ENCODE data around the gene KCNG2. TPM values are rescaled to one million over a fixed set of nuclear protein-coding genes. Genes with fewer than 3 reads are reported as not detected.

KCNG2 gene
- polyA plus RNA-seq, 1 experiment: 0.38 TPM

DNA sequence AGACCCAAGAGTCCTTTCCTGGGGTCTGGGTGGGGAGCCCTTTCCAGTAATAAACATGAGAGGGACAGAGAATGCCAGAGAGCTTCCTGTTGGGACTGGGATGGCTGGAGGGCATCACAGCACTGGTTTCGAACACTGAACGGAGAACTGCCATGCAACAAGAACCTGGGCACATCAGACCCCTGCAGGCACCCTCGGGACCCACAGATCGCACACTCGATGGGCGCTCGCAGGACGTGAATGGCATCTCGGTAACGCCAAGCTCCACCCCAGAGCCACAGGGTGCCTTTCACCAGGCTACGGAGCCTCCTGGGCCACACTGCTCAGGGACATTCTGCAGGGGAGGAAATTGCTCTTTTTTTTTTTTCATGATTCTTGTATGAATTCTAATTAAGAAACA, 128.6 kb downstream of the KCNG2 start:
- Histone ChIP-seq H3K27ac (ENCODE audit: low read depth, low read length) (no peak overlapping the region), H3K9me3 (ENCODE audit: control insufficient read depth, insufficient read depth, low read length) (peaks cover 39% of the 10 kb centered on the region), H3K27me3 (ENCODE audit: control insufficient read depth, insufficient read depth, low read length) (no peaks in the 10 kb centered on the region), H3K4me3 (ENCODE audit: low read depth, low read length) (no peak overlapping the region)
- no peak for DNase-seq (ENCODE audit: low read depth, low spot score)
- POLR2A ChIA-PET: no interaction called here
- CTCF ChIA-PET: interaction anchor here (0.7 kb wide), 1 partner anchor 27 kb away, joined by 3 read pairs; no protein-coding TSS in a partner anchor
- TF ChIP-seq, protein P1, sequence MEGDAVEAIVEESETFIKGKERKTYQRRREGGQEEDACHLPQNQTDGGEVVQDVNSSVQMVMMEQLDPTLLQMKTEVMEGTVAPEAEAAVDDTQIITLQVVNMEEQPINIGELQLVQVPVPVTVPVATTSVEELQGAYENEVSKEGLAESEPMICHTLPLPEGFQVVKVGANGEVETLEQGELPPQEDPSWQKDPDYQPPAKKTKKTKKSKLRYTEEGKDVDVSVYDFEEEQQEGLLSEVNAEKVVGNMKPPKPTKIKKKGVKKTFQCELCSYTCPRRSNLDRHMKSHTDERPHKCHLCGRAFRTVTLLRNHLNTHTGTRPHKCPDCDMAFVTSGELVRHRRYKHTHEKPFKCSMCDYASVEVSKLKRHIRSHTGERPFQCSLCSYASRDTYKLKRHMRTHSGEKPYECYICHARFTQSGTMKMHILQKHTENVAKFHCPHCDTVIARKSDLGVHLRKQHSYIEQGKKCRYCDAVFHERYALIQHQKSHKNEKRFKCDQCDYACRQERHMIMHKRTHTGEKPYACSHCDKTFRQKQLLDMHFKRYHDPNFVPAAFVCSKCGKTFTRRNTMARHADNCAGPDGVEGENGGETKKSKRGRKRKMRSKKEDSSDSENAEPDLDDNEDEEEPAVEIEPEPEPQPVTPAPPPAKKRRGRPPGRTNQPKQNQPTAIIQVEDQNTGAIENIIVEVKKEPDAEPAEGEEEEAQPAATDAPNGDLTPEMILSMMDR (IDR thresholded peaks at IDR 0.05; ENCODE audit: low read depth, low read length): no peak

DNA sequence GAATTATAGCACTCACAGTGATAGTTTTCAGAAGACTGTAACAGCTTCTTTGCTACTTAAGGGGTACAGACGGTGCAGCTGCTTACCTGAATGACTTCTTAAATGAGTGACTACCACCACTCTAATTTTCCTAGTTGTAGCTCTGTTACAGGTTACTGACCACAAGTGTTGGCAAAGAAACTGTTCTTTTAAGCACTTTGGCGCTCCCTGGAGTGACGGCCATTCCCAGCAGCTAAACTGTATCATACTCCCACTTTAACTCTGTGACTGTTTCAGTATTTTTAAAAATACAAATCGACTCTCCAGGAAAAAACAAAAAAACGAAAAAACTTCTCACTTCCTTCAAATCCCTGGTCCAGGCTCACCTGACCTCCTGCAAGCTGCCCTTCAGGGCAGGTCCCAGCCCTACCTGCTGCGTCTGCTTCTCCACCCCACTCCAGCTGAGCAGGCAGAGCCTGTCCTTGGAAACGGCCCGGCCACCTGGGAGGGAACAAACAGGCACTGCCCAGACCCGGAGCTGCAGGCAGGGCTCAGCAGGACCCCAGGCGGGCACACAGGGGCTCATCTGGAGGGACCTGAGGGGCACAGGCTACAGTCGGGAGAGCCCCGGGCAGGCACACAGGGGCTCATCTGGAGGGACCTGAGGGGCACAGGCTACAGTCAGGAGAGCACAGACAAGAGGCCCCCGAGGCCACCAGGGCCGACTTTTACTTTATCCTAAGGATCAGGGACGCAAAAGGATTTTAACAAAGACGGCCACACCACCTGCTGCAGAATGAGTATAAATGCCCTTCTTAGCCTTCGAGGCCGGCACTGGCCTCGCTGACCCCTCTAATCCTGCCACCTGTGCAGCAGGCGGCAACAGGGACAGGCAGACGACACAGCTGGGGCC, 129.2 kb downstream of the KCNG2 start:
- Histone ChIP-seq H3K27me3 (ENCODE audit: control insufficient read depth, insufficient read depth, low read length) (no peaks in the 10 kb centered on the region), H3K4me3 (ENCODE audit: low read depth, low read length) (no peak overlapping the region), H3K9me3 (ENCODE audit: control insufficient read depth, insufficient read depth, low read length) (peaks cover 39% of the 10 kb centered on the region), H3K27ac (ENCODE audit: low read depth, low read length) (no peak overlapping the region)
- TF ChIP-seq, protein P1 (IDR thresholded peaks at IDR 0.05; ENCODE audit: low read depth, low read length): no peak
- POLR2A ChIA-PET: no interaction called here
- DNase-seq (ENCODE audit: low read depth, low spot score): no peak
- CTCF ChIA-PET: interaction anchor here (0.7 kb wide), 1 partner anchor 26 kb away, joined by 3 read pairs; no protein-coding TSS in a partner anchor

DNA sequence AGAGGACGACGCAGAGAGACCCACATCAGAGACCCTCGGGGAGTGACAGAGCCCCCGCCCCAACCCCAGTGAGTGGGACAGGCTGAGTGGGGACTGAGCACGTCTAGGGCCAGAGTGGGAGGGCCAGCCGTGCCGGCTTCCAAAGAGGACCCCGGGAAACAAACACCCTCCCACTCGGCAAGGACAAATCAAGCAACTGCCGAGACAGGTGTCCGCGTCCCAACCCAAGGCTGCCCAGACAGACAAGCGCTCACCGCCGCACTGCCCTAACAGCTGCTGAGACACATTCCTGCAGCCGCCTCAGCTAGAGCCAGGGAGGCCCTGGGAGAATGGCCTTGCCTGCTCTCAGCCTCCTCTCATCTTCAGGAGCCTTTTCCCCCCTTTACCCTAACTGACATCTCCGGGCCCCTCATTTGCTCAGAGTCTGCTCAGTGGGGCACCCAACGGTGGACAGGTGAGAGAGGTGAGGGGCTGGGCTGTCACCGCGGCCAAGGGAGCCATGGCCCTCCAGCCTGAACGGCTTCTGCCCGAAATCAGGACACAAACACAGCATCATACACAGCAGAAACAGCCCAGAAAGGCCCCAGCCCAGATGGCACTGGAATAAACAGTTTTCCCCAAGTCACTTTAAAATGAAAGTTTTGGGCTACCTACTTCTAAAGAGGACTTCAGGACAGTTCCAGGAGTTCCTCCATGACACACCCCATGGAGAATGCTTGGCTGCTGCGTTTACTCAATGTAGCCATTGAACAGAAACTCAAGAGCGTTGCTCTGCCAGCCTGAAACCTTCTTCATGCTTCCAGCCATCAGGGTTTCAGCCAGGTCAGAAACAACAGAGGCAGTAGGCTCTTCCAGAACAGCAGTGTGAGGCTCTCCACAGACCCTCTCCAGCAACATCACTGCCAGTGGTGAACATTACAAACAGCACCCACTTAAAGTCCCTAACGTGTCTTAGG, 130.1 kb downstream of the KCNG2 start:
- no peak for DNase-seq (ENCODE audit: low read depth, low spot score)
- POLR2A ChIA-PET: no interaction called here
- CTCF ChIA-PET: no interaction called here
- Histone ChIP-seq H3K9me3 (ENCODE audit: control insufficient read depth, insufficient read depth, low read length) (peaks cover 35% of the 10 kb centered on the region), H3K27me3 (ENCODE audit: control insufficient read depth, insufficient read depth, low read length) (no peaks in the 10 kb centered on the region), H3K4me3 (ENCODE audit: low read depth, low read length) (no peak overlapping the region), H3K27ac (ENCODE audit: low read depth, low read length) (no peak overlapping the region)
- TF ChIP-seq, protein P1 (IDR thresholded peaks at IDR 0.05; ENCODE audit: low read depth, low read length): no peak

DNA sequence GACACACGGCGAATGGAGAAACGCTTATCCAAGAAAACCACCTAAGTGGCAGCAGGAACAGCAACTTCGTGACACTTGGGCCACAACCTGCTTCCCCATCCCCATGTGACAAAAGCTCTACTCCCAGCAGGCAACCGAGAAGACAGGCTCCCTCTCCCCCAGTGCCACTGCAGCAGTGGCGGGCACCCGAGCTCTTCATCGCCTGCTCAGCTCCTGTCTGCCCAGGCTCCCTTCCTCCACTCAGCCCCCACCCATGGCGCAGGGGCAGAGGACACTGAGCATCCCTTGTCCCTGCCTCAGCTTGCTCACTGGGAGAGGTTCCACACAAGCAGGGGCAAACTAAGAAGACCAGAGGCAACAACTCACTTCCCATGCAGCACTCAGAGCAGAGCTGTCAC, 130.8 kb downstream of the KCNG2 start:
- Histone ChIP-seq H3K27ac (ENCODE audit: low read depth, low read length) (no peak overlapping the region), H3K9me3 (ENCODE audit: control insufficient read depth, insufficient read depth, low read length) (peaks cover 35% of the 10 kb centered on the region), H3K4me3 (ENCODE audit: low read depth, low read length) (no peak overlapping the region), H3K27me3 (ENCODE audit: control insufficient read depth, insufficient read depth, low read length) (no peaks in the 10 kb centered on the region)
- ChIA-PET CTCF (no interaction called here), POLR2A (no interaction called here)
- TF ChIP-seq, protein P1 (IDR thresholded peaks at IDR 0.05; ENCODE audit: low read depth, low read length): no peak
- no peak for DNase-seq (ENCODE audit: low read depth, low spot score)

Measured in AG04450 (cell line).